ENCODE measurements around the gene ATP10D. TPM values are rescaled to one million over a fixed set of nuclear protein-coding genes. Genes with fewer than 3 reads are reported as not detected.

ATP10D gene
- total and polyA plus RNA-seq, 9 of the 15 experiments (the other 6 are each of a cell fraction or from before 2014, with no cell fraction given): 0.10 to 0.36 (median 0.19) TPM; not detected in 1

- CTCF ChIA-PET (ENCODE audit: low intra/inter-chr PET ratio): interaction anchor here (0.5 kb wide), 1 partner anchor 206 kb away, joined by 3 read pairs; no protein-coding TSS in a partner anchor
- intact Hi-C loops (cut with micrococcal nuclease): no loop called here
Observed at GRCh38 chr4:47471591-47471990, 13.5 kb upstream of the ATP10D start.

More at GRCh38 chr4:47471591-47471990, 13.5 kb upstream of the ATP10D start:
- H3K27ac ChIP-seq (ENCODE audit: extremely low read depth, low read depth, low read length): no peak overlapping the region
- no peak overlapping the region for H2AFZ ChIP-seq (ENCODE audit: low read depth, low read length)
- no peak for FAIRE-seq
- no peaks in the 10 kb centered on the region for H3K9me1 ChIP-seq (ENCODE audit: control insufficient read depth, insufficient read depth, low read length)
- no peaks in the 10 kb centered on the region for H3K36me3 ChIP-seq (ENCODE audit: control insufficient read depth, insufficient read depth, low read length)
- no peak overlapping the region for H3K4me2 ChIP-seq (ENCODE audit: insufficient read depth, low read length)
- H3K9me3 ChIP-seq (replicated peaks; ENCODE audit: control insufficient read depth, insufficient read depth, low read depth, low read length): no peaks in the 10 kb centered on the region
- H3K4me3 ChIP-seq: no peak overlapping the region
- H3K4me1 ChIP-seq (replicated peaks in 1 of 2; ENCODE audit: control insufficient read depth in 2 of 2, insufficient read depth in 2 of 2, low read length in 2 of 2): no peaks in the 10 kb centered on the region
- no peak for DNase-seq (ENCODE audit: extremely low read depth in 1 of 4, low spot score in 3 of 4)
- in situ Hi-C loops (cut with MboI): no loop called here
- WGBS (ENCODE audit: insufficient coverage, low coverage, missing lambda C conversion rate): 7% methylated on average over 2 of the region's 2 CpGs
- TF ChIP-seq RBM14 (IDR thresholded peaks at IDR 0.05; ENCODE audit: borderline replicate concordance, insufficient read depth, low read depth, low read length) (no peak), FOXA1 (IDR thresholded peaks at IDR 0.05; ENCODE audit: borderline replicate concordance) (no peak), CUX1 (CRISPR knock-in tag; IDR thresholded peaks at IDR 0.05) (no peak), BRD4 (IDR thresholded peaks at IDR 0.05) (no peak), RERE (CRISPR knock-in tag; IDR thresholded peaks at IDR 0.05; ENCODE audit: borderline replicate concordance) (no peak)
- no peaks in the 10 kb centered on the region for H4K20me1 ChIP-seq (replicated peaks; ENCODE audit: control insufficient read depth, insufficient read depth, low read length)
- no peak for ATAC-seq
- POLR2A ChIA-PET: interaction anchor here (2.0 kb wide), 1 partner anchor 8 kb away, joined by 5 read pairs; the partner anchor contains the start of gene COMMD8
- H3K27me3 ChIP-seq (ENCODE audit: control insufficient read depth in 2 of 2, insufficient read depth in 2 of 2, low read length in 2 of 2): peaks cover 3 to 7% of the 10 kb centered on the region in 2 experiments; a peak in 3 of 5 replicates
- no TSS peak for BruUV-seq (replicated peaks)
- H3K79me2 ChIP-seq (ENCODE audit: control insufficient read depth, insufficient read depth, low read length): no peaks in the 10 kb centered on the region
- no peak overlapping the region for H3K9ac ChIP-seq (ENCODE audit: insufficient read depth in 1 of 2, low read depth in 2 of 2, low read length in 2 of 2)
